GM19351 (cell line): Measurements from ENCODE around the gene HMOX1.
"Not testable (repeated sequence)": the region's sequence is repeated elsewhere in the genome, so short reads cannot be mapped to it uniquely, and the experiment has no call there.

ENCODE experiments used
- ATAC-seq: cut with Tn5 transposase; IDR thresholded peaks from one replicate; pipeline ENCODE4 v1.9.1; 2021; ENCODE audit warnings: mild to moderate bottlenecking, moderate library complexity; ENCODE audit not compliant: unreplicated experiment

Gene HMOX1

GRCh38 chr22:35431483-35432227, 50.8 kb downstream of the HMOX1 start:
- ATAC-seq = no peak

- no peak for ATAC-seq
Measured at GRCh38 chr22:35432228-35432905, 51.5 kb downstream of the HMOX1 start.

- no peak for ATAC-seq
Measured at GRCh38 chr22:35434061-35434710, 53.3 kb downstream of the HMOX1 start.

GRCh38 chr22:35435201-35435740, 54.4 kb downstream of the HMOX1 start:
- ATAC-seq = no peak

GRCh38 chr22:35436421-35436820, 55.5 kb downstream of the HMOX1 start:
- no peak for ATAC-seq

- no peak for ATAC-seq
Measured at GRCh38 chr22:35437049-35437448, 56.2 kb downstream of the HMOX1 start.

- ATAC-seq = not testable (repeated sequence)
Measured at GRCh38 chr22:35438673-35439364, 57.9 kb downstream of the HMOX1 start.

- no peak for ATAC-seq
Measured at GRCh38 chr22:35439365-35439717, 58.4 kb downstream of the HMOX1 start.

GRCh38 chr22:35440129-35440528, 59.2 kb downstream of the HMOX1 start:
- no peak for ATAC-seq

GRCh38 chr22:35441489-35442100, 60.7 kb downstream of the HMOX1 start:
- no peak for ATAC-seq

GRCh38 chr22:35442471-35442870, 61.6 kb downstream of the HMOX1 start:
- ATAC-seq = no peak

GRCh38 chr22:35443338-35443737, 62.4 kb downstream of the HMOX1 start:
- no peak for ATAC-seq
